ENCODE results near the gene STK25. TPM values are rescaled to one million over a fixed set of nuclear protein-coding genes. Genes with fewer than 3 reads are reported as not detected.

STK25 gene
- total and polyA plus RNA-seq, 2 experiments from 2014 or later, result 125 to 304 TPM

DNA sequence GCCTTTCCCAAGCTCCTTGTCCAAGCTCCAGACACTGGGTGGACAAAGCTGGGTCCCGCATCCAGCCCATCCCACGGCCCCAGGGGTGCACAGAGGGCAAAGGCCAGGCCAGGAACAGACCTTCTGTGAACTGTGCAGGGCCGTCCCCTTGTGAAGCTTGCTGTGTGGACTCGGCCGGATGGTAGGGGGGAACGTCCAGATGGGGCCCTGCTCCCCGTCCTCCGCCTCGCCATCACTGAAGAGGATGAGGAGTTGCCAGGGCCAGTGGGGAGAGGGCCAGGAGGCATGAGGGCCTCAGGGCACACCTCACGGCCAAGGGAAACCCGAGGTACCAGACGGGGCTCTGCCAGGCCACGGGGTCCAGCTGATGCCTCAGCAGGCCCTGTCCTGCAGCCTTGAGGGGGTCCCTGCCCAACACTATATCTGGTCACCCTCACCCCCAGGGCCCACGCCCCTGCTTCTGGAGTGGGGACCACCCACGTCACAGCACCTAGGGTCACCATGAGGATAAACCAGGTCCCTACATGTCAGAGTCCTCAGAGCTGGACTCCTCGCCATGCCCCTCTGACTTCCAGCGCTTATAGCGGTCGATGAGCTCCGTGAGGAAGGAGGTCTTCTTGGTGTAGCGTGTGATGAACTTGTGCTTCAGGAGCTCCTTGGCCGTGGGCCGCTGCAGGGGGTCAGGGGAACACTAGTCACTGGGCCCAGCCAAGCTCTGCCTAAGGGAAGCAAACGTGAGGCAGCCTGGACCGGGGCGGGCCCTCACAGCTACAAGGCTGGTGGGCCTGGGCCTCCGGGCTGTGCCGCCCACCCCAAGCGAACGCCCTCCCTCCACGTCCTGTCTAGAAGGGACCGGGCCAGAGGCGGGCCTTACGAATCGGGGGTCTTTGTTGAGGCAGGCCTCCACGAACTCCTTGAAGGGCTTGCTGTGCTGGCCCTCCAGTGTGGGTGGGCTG lies 10.0 kb downstream of the STK25 start:
- TF ChIP-seq ZNF114 (CRISPR knock-in tag; IDR thresholded peaks at IDR 0.05) (no peak), STAT1 (IDR thresholded peaks at IDR 0.05; ENCODE audit: unreplicated experiment) (no peak), NANOG (IDR thresholded peaks at IDR 0.05; ENCODE audit: borderline replicate concordance) (no peak), JUNB (IDR thresholded peaks at IDR 0.05; ENCODE audit: unreplicated experiment) (no peak), POLR2AphosphoS5 (IDR thresholded peaks at IDR 0.05; ENCODE audit: low read depth) (no peak), EZH2phosphoT487 (IDR thresholded peaks at IDR 0.05; ENCODE audit: unreplicated experiment) (no peak), CREB1 (CRISPR knock-in tag; IDR thresholded peaks at IDR 0.05; ENCODE audit: low read depth) (no peak), EZH2 (IDR thresholded peaks at IDR 0.05; ENCODE audit: low read depth, unreplicated experiment) (no peak), ZNF331 (CRISPR knock-in tag; IDR thresholded peaks at IDR 0.05; ENCODE audit: low read depth) (no peak), CTCF (conservative IDR thresholded peaks at IDR 0.05; ENCODE audit: low read depth in 2 of 2) (no peak)
- TF ChIP-seq, protein P1, sequence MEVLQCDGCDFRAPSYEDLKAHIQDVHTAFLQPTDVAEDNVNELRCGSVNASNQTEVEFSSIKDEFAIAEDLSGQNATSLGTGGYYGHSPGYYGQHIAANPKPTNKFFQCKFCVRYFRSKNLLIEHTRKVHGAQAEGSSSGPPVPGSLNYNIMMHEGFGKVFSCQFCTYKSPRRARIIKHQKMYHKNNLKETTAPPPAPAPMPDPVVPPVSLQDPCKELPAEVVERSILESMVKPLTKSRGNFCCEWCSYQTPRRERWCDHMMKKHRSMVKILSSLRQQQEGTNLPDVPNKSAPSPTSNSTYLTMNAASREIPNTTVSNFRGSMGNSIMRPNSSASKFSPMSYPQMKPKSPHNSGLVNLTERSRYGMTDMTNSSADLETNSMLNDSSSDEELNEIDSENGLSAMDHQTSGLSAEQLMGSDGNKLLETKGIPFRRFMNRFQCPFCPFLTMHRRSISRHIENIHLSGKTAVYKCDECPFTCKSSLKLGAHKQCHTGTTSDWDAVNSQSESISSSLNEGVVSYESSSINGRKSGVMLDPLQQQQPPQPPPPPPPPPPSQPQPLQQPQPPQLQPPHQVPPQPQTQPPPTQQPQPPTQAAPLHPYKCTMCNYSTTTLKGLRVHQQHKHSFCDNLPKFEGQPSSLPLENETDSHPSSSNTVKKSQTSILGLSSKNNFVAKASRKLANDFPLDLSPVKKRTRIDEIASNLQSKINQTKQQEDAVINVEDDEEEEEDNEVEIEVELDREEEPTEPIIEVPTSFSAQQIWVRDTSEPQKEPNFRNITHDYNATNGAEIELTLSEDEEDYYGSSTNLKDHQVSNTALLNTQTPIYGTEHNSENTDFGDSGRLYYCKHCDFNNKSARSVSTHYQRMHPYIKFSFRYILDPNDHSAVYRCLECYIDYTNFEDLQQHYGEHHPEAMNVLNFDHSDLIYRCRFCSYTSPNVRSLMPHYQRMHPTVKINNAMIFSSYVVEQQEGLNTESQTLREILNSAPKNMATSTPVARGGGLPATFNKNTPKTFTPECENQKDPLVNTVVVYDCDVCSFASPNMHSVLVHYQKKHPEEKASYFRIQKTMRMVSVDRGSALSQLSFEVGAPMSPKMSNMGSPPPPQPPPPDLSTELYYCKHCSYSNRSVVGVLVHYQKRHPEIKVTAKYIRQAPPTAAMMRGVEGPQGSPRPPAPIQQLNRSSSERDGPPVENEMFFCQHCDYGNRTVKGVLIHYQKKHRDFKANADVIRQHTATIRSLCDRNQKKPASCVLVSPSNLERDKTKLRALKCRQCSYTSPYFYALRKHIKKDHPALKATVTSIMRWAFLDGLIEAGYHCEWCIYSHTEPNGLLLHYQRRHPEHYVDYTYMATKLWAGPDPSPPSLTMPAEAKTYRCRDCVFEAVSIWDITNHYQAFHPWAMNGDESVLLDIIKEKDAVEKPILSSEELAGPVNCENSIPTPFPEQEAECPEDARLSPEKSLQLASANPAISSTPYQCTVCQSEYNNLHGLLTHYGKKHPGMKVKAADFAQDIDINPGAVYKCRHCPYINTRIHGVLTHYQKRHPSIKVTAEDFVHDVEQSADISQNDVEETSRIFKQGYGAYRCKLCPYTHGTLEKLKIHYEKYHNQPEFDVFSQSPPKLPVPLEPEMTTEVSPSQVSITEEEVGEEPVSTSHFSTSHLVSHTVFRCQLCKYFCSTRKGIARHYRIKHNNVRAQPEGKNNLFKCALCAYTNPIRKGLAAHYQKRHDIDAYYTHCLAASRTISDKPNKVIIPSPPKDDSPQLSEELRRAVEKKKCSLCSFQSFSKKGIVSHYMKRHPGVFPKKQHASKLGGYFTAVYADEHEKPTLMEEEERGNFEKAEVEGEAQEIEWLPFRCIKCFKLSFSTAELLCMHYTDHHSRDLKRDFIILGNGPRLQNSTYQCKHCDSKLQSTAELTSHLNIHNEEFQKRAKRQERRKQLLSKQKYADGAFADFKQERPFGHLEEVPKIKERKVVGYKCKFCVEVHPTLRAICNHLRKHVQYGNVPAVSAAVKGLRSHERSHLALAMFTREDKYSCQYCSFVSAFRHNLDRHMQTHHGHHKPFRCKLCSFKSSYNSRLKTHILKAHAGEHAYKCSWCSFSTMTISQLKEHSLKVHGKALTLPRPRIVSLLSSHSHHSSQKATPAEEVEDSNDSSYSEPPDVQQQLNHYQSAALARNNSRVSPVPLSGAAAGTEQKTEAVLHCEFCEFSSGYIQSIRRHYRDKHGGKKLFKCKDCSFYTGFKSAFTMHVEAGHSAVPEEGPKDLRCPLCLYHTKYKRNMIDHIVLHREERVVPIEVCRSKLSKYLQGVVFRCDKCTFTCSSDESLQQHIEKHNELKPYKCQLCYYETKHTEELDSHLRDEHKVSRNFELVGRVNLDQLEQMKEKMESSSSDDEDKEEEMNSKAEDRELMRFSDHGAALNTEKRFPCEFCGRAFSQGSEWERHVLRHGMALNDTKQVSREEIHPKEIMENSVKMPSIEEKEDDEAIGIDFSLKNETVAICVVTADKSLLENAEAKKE (CRISPR knock-in tag; IDR thresholded peaks at IDR 0.05), result no peak
- TF ChIP-seq, protein P2, sequence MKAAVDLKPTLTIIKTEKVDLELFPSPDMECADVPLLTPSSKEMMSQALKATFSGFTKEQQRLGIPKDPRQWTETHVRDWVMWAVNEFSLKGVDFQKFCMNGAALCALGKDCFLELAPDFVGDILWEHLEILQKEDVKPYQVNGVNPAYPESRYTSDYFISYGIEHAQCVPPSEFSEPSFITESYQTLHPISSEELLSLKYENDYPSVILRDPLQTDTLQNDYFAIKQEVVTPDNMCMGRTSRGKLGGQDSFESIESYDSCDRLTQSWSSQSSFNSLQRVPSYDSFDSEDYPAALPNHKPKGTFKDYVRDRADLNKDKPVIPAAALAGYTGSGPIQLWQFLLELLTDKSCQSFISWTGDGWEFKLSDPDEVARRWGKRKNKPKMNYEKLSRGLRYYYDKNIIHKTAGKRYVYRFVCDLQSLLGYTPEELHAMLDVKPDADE (IDR thresholded peaks at IDR 0.05), result no peak
- TF ChIP-seq, protein P3, sequence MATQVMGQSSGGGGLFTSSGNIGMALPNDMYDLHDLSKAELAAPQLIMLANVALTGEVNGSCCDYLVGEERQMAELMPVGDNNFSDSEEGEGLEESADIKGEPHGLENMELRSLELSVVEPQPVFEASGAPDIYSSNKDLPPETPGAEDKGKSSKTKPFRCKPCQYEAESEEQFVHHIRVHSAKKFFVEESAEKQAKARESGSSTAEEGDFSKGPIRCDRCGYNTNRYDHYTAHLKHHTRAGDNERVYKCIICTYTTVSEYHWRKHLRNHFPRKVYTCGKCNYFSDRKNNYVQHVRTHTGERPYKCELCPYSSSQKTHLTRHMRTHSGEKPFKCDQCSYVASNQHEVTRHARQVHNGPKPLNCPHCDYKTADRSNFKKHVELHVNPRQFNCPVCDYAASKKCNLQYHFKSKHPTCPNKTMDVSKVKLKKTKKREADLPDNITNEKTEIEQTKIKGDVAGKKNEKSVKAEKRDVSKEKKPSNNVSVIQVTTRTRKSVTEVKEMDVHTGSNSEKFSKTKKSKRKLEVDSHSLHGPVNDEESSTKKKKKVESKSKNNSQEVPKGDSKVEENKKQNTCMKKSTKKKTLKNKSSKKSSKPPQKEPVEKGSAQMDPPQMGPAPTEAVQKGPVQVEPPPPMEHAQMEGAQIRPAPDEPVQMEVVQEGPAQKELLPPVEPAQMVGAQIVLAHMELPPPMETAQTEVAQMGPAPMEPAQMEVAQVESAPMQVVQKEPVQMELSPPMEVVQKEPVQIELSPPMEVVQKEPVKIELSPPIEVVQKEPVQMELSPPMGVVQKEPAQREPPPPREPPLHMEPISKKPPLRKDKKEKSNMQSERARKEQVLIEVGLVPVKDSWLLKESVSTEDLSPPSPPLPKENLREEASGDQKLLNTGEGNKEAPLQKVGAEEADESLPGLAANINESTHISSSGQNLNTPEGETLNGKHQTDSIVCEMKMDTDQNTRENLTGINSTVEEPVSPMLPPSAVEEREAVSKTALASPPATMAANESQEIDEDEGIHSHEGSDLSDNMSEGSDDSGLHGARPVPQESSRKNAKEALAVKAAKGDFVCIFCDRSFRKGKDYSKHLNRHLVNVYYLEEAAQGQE (IDR thresholded peaks at IDR 0.05; ENCODE audit: unreplicated experiment), result no peak
- Mint-ChIP-seq H3K9me3 (no peaks in the 10 kb centered on the region; the same call in 2 of the 3 replicates), H3K4me3 (no peak overlapping the region), H3K27ac (no peak overlapping the region), H3K4me1 (no peaks in the 10 kb centered on the region; the same call in 2 of the 3 replicates), H3K36me3 (ENCODE audit: low read depth) (peaks cover 49% of the 10 kb centered on the region), H3K27me3 (ENCODE audit: insufficient read depth, low read depth, poor library complexity) (peaks cover 2% of the 10 kb centered on the region)
- Histone ChIP-seq H3K9me2 (ENCODE audit: insufficient read depth) (no peaks in the 10 kb centered on the region), H3K36me3 (ENCODE audit: insufficient read depth) (no peaks in the 10 kb centered on the region), H3K4me3 (no peak overlapping the region), H2AFZ (no peak overlapping the region), H3K27ac (ENCODE audit: low read depth) (no peak overlapping the region), H4K20me1 (replicated peaks; ENCODE audit: insufficient read depth) (peaks cover 18% of the 10 kb centered on the region), H3K27me3 (ENCODE audit: insufficient read depth) (no peaks in the 10 kb centered on the region), H3K79me2 (replicated peaks; ENCODE audit: insufficient read depth) (peaks cover 29% of the 10 kb centered on the region), H3K4me2 (no peak overlapping the region), H3K4me1 (ENCODE audit: insufficient read depth) (no peaks in the 10 kb centered on the region), H3F3A (replicated peaks; ENCODE audit: low read depth) (no peaks in the 10 kb centered on the region)
- ATAC-seq (no peak), DNase-seq (ENCODE audit: low spot score) (no peak)
